Karpas-422 (cell line): ENCODE data around the gene NR6A1. TPM values are rescaled to one million over a fixed set of nuclear protein-coding genes. Genes with fewer than 3 reads are reported as not detected.

ENCODE experiments used
- DNase-seq: peaks from one replicate; pipeline ENCODE4 v3.0.0-alpha.2; 2015
- H2AFZ ChIP-seq: fragments of 200-600 bp; sonication (generic); 2 replicates; pipeline ENCODE4 v1.6.1; 2014; ENCODE audit warnings: antibody characterized with exemption, low read length, mixed read lengths
- H3K27ac ChIP-seq: fragments of 200-600 bp; sonication (generic); 2 replicates; pipeline ENCODE4 v1.5.1; 2014; ENCODE audit warnings: mild to moderate bottlenecking, low read length, moderate library complexity
- H3K27me3 ChIP-seq: fragments of 200-600 bp; sonication (generic); 2 replicates; pipeline ENCODE4 v1.6.1; 2014; ENCODE audit warnings: low read length, mixed read lengths
- H3K36me3 ChIP-seq: fragments of 200-600 bp; sonication (generic); 2 replicates; pipeline ENCODE4 v1.6.1; 2014; ENCODE audit warnings: low read length, mixed read lengths; ENCODE audit not compliant: insufficient read depth
- H3K4me1 ChIP-seq: fragments of 200-600 bp; sonication (generic); 2 replicates; pipeline ENCODE4 v1.6.1; 2014; ENCODE audit warnings: mild to moderate bottlenecking, low read length, mixed read lengths
- H3K4me2 ChIP-seq: fragments of 200-600 bp; sonication (generic); 2 replicates; pipeline ENCODE4 v1.6.1; 2014; ENCODE audit warnings: low read length, low read depth, mild to moderate bottlenecking; ENCODE audit not compliant: poor library complexity, severe bottlenecking
- H3K4me3 ChIP-seq: fragments of 200-600 bp; sonication (generic); 2 replicates; pipeline ENCODE4 v1.5.1; 2014; ENCODE audit warnings: mild to moderate bottlenecking, antibody characterized with exemption, low read length, mixed read lengths
- H3K79me2 ChIP-seq: fragments of 200-600 bp; sonication (generic); 2 replicates; pipeline ENCODE4 v1.6.1; 2014; ENCODE audit warnings: mild to moderate bottlenecking, low read length, mixed read lengths
- H3K9ac ChIP-seq: fragments of 200-600 bp; sonication (generic); 2 replicates; pipeline ENCODE4 v1.6.0; 2014; ENCODE audit warnings: low read length
- H3K9me2 ChIP-seq: fragments of 200-600 bp; sonication (generic), shearing (Covaris generic); replicated peaks from 2 replicates; pipeline ENCODE4 v1.6.0; 2014; ENCODE audit warnings: mild to moderate bottlenecking, low read length, moderate library complexity; ENCODE audit not compliant: insufficient read depth
- H3K9me3 ChIP-seq: fragments of 300-700, 200-600 bp; sonication (generic); 2 replicates; pipeline ENCODE4 v1.6.1; 2014; ENCODE audit warnings: low read length, mixed read lengths
- H4K20me1 ChIP-seq: fragments of 200-600 bp; sonication (generic); 2 replicates; pipeline ENCODE4 v1.6.1; 2014; ENCODE audit warnings: mild to moderate bottlenecking, antibody characterized with exemption, low read length, low read depth; ENCODE audit not compliant: insufficient read depth
- total RNA-seq: library from RNA; depleted of rRNA; stranded (reverse); fragments of >200 nt; shearing (Covaris generic); gene quantifications from 2 replicates; pipeline ENCODE4 v1.2.3, GENCODE V29; 2014; ENCODE audit warnings: low replicate concordance

NR6A1 gene
- total RNA-seq, 1 experiment from 2014 or later, result 3.1 TPM

DNA sequence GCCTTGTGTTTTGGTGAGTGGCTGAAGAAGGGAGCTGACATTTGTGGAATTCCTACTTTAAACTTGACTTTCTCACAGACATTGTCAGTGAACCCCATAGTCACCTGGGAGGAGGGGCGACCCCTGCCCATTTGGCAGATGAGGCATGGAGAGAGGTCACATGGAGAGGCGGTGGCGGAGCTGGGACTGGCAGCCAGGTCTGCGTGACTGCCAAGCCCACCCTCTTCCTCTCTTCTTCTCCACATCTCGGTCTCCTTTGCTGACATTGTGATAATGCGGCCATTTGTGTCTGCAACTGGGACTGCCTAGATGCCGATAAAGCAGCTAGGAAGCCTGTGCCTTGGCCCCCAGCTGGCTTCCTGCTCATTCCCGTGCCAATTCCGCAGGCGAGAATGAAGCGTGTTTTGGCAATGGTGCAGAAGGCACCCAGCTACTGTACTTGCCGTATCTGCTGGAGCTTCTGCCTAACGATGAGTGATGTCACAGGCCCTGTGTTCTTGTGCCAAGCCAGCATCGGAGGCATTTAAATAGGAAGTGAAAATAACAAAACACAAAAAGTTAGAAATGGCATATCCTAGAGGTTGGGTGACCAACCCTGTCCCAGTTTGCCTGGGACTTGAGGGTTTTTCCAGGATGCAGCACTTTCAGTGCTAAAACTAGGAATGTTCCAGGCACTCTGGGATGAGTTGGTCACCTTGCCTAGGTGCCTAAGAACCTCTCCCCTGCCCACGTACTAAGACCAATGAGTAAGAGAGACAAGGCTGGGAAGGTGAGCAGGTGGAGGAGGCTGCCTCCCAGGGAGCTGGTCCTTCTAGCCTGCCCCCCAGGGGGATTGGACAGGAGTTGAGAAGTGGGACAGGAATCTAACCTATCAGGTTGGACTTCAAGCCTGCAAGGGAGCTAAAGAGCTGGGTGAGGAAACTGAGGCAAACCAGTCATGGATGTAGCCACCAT lies 29.5 kb upstream of the NR6A1 start:
- H3K4me1 ChIP-seq, result peaks cover 6% of the 10 kb centered on the region
- no peaks in the 10 kb centered on the region for H4K20me1 ChIP-seq
- H3K36me3 ChIP-seq, result no peaks in the 10 kb centered on the region
- peak overlapping the region; percentile 25 for H3K4me2 ChIP-seq
- no peak overlapping the region for H3K4me3 ChIP-seq
- no peak overlapping the region for H3K9ac ChIP-seq
- no peak overlapping the region for H3K27ac ChIP-seq
- peak; percentile 56 for DNase-seq
- H3K9me2 ChIP-seq, result no peaks in the 10 kb centered on the region
- no peaks in the 10 kb centered on the region for H3K27me3 ChIP-seq
- no peaks in the 10 kb centered on the region for H3K9me3 ChIP-seq
- H2AFZ ChIP-seq, result peak overlapping the region; percentile 48; the same call in 1 of the 2 replicates
- no peaks in the 10 kb centered on the region for H3K79me2 ChIP-seq

DNA sequence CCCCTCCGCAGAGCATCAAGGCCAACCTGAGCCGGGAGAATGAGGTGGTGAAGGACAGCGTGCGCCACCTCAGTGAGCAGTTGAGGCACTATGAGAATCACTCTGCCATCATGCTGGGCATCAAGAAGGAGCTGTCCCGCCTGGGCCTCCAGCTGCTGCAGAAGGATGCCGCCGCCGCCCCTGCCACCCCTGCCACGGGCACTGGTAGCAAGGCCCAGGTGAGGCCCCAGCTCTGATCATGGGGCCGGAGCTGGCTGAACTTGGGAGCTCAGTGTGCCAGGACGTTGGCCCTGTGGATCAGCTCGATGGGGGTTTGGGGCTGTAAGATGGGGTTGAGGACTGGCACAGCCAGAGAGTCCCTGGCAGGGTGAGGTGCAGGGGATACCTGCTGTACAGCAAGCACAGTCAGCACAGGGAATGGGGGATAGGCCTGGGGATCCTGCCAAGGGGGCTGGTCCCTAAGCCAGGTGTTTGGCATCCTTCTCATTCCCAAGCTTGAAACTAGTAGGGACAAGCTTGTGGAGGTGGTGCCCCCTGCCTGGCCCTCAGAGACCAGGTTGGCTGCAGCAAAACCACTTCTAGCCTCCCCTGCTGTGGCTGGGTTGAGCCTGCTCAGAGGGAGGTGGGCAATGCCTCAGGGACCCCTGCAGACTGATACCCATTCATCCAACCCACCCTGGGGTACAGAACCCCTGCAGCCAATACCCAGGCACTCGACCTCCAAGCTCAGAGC lies 28.3 kb upstream of the NR6A1 start:
- H3K9ac ChIP-seq, result no peak overlapping the region
- H3K9me3 ChIP-seq, result no peaks in the 10 kb centered on the region
- H3K36me3 ChIP-seq, result no peaks in the 10 kb centered on the region
- no peak for DNase-seq
- no peaks in the 10 kb centered on the region for H4K20me1 ChIP-seq
- H3K27me3 ChIP-seq, result no peaks in the 10 kb centered on the region
- H3K4me2 ChIP-seq, result no peak overlapping the region
- no peak overlapping the region for H3K4me3 ChIP-seq
- peaks cover 6% of the 10 kb centered on the region for H3K4me1 ChIP-seq
- no peak overlapping the region for H2AFZ ChIP-seq
- no peaks in the 10 kb centered on the region for H3K9me2 ChIP-seq
- H3K79me2 ChIP-seq, result no peaks in the 10 kb centered on the region
- no peak overlapping the region for H3K27ac ChIP-seq

DNA sequence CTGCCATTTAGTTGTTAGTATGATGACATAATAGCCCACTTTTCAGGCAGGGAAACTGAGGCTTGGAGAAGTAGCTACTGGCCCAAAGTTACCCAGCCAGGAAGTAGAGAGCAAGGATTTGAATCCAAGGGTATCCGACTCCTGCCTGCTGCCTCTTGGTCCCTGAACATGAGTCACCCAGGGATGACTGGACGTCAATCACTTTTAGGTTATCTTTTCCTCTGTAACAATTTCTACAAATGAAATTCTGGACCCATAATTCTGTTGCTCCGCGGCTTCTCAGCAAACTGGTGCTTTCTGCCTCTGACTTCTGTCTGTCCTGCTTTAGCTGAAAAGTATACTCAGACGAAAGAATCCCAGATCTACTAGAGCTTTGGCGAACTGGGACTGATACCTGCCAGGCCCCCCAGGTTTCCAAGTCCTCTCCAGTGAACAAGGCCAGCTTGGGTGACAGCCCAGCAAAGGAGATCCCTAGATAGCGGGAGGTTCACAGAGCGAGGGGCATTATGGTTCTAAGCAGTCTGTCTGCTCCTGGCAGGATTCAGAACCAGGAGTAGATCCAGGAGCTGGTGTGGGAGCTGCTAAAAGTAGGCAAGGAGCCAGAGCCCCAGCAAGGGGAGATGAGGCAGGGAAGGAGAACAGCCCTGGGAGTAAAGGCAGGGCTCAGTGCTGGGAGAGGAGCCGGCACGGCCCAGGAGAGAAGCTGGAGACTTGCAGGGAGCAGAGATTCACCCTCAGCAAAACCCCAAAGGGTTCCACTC lies 26.4 kb upstream of the NR6A1 start:
- H3K4me2 ChIP-seq, result no peak overlapping the region
- no peak overlapping the region for H2AFZ ChIP-seq
- H3K27ac ChIP-seq, result no peak overlapping the region
- no peaks in the 10 kb centered on the region for H3K9me2 ChIP-seq
- no peaks in the 10 kb centered on the region for H4K20me1 ChIP-seq
- no peak for DNase-seq
- no peaks in the 10 kb centered on the region for H3K27me3 ChIP-seq
- H3K4me3 ChIP-seq, result no peak overlapping the region
- peaks cover 6% of the 10 kb centered on the region for H3K4me1 ChIP-seq
- H3K9me3 ChIP-seq, result no peaks in the 10 kb centered on the region
- no peaks in the 10 kb centered on the region for H3K79me2 ChIP-seq
- H3K36me3 ChIP-seq, result no peaks in the 10 kb centered on the region
- H3K9ac ChIP-seq, result no peak overlapping the region

DNA sequence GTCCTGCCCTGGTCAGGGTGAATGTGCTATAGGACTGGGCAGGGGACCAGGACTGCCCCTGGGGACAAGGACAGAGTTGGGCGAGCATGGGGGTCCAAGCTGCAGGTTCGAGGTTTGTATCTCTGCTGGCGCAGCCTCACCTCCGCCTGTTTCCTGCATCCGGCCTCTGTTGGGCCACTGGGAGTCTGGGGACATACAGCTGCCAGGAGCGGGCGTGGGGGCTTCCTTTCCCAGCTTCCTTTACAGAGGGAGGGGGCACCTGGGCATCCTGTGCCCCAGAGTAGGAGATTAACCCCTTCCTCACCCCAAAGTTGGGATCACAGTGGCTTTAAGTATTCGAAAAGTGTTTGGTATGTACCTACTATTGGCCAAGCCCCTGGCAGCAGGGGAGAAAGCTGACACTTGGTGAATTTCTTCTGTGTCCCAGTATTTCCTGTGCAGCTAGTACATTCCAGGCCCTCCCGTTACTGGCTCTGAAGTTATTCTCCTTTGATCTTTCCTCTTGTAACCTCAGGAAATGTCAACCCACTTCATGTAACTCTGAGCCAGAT lies 24.8 kb upstream of the NR6A1 start:
- no peak overlapping the region for H2AFZ ChIP-seq
- H3K4me1 ChIP-seq, result peaks cover 6% of the 10 kb centered on the region
- H3K36me3 ChIP-seq, result no peaks in the 10 kb centered on the region
- no peak overlapping the region for H3K9ac ChIP-seq
- H3K4me2 ChIP-seq, result no peak overlapping the region
- no peak overlapping the region for H3K27ac ChIP-seq
- DNase-seq, result no peak
- H4K20me1 ChIP-seq, result no peaks in the 10 kb centered on the region
- H3K79me2 ChIP-seq, result no peaks in the 10 kb centered on the region
- H3K9me3 ChIP-seq, result no peaks in the 10 kb centered on the region
- H3K27me3 ChIP-seq, result no peaks in the 10 kb centered on the region
- no peak overlapping the region for H3K4me3 ChIP-seq
- H3K9me2 ChIP-seq, result no peaks in the 10 kb centered on the region

DNA sequence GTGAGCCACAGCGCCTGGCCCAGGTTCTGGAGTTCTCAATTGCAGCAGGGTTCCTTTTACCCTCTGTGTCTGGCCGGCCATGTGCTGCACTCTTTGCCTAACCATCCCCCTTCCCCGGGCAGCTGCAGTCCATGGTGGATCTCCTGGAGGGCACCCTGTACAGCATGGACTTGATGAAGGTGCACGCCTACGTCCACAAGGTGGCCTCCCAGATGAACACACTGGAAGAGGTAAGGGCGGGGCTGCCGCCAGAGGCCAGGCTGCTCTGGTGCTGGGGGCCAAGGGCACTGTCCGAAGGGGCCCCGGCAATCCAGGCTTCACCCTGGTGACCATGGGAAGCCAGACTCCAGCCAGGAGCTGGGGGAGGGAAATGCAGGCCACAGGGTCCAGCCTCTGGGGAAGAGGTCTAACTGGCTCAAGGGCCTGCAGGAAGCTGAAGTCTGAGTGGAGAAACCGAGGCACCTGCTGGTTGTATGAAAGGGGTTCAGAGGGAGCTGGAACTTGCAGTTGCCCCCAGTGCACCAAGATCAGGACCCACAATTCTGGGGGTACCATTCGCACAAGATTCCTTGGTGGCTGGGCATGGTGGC lies 23.9 kb upstream of the NR6A1 start:
- Histone ChIP-seq H3K9ac (no peak overlapping the region), H4K20me1 (no peaks in the 10 kb centered on the region), H2AFZ (no peak overlapping the region), H3K9me3 (no peaks in the 10 kb centered on the region), H3K36me3 (no peaks in the 10 kb centered on the region), H3K27ac (no peak overlapping the region), H3K27me3 (no peaks in the 10 kb centered on the region), H3K9me2 (no peaks in the 10 kb centered on the region), H3K4me1 (peaks cover under 1% of the 10 kb centered on the region; the same call in 1 of the 2 replicates), H3K79me2 (no peaks in the 10 kb centered on the region), H3K4me2 (no peak overlapping the region), H3K4me3 (no peak overlapping the region)
- no peak for DNase-seq

DNA sequence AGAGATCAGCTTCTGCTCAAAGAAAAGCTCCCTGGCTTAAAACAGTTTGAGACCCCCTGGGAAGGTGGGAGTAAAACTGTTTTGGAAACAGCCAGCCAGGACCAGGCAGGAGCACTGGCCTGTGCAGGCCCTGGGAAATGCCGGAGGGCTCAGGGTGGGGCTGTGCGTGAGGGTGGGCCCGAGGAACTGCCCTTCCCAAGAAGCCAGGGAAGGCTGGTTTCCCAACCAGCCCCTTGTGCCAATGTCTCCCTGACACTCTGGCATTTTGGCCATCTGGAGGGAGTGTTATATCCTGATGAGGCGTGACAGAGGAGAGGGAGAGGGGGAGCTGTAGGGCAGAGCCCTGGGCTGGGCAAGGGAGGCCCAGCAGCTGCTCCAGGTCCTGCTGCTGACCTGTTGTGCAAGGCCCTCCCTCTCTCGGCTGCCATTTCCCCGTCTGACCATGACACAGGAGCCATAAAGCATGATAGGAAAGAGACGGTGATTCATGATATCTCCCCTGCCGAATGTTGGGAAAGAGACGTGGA lies 22.0 kb upstream of the NR6A1 start:
- Histone ChIP-seq H3K4me1 (no peaks in the 10 kb centered on the region), H3K27me3 (no peaks in the 10 kb centered on the region), H3K9me3 (no peaks in the 10 kb centered on the region), H3K9me2 (no peaks in the 10 kb centered on the region), H3K4me2 (no peak overlapping the region), H3K27ac (no peak overlapping the region), H2AFZ (no peak overlapping the region), H3K79me2 (no peaks in the 10 kb centered on the region), H4K20me1 (no peaks in the 10 kb centered on the region), H3K4me3 (no peak overlapping the region), H3K36me3 (no peaks in the 10 kb centered on the region), H3K9ac (no peak overlapping the region)
- DNase-seq, result no peak

DNA sequence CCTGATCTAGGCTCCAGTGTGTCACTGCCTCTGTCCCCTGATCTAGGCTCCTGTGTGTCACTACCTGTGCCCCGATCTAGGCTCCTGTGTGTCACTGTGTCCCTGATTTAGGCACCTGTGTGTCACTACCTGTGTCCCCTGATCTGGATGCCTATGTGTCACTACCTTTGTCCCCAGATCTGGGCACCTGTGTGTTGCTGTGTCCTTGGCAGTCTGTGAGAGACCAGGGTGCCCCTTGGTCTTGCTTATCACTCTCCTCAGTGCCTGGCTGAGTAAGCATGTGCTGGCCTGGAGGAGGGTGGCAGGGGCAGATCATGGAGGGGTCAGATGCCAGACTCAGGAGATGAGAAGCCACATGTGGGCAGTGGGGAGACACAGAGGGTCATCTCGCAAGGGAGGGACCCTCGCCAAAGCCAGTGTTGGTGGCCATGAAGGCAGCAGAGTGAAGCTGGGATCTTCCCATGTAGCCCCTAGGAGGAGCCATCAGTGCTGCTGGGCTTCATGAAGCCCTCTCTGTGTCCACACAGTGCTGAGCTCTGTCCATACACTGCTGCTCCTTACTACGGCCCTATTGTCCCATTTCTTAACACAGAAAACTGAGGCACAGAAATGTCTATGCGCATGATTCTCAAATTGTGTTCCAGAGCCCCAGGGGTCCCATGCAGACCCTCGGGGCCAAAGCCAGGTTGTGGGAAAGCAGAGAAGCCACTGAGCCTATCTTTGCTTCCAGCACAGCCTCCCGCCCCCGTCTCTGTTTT lies 21.3 kb upstream of the NR6A1 start:
- H3K36me3 ChIP-seq, result no peaks in the 10 kb centered on the region

More for the DNA sequence above, 21.3 kb upstream of the NR6A1 start:
- no peaks in the 10 kb centered on the region for H3K9me3 ChIP-seq
- no peak overlapping the region for H3K9ac ChIP-seq
- no peak overlapping the region for H3K4me3 ChIP-seq
- no peaks in the 10 kb centered on the region for H3K4me1 ChIP-seq
- no peaks in the 10 kb centered on the region for H3K79me2 ChIP-seq
- no peaks in the 10 kb centered on the region for H4K20me1 ChIP-seq
- no peak overlapping the region for H3K27ac ChIP-seq
- H3K9me2 ChIP-seq, result no peaks in the 10 kb centered on the region
- no peak overlapping the region for H3K4me2 ChIP-seq
- no peak overlapping the region for H2AFZ ChIP-seq
- no peaks in the 10 kb centered on the region for H3K27me3 ChIP-seq
- no peak for DNase-seq
